M059J (cell line): ENCODE data around the gene REEP5. TPM values are rescaled to one million over a fixed set of nuclear protein-coding genes. Genes with fewer than 3 reads are reported as not detected.

Source experiments
- DNase-seq: peaks from one replicate; pipeline ENCODE4 v3.0.0-alpha.2; 2012; ENCODE audit warnings: low read depth
- total RNA-seq: library from RNA; depleted of rRNA; stranded (reverse); fragments of >200 nt; shearing (Covaris generic); gene quantifications from 2 replicates; pipeline ENCODE4 v1.2.3, GENCODE V29; 2014; rRNA removed

The REEP5 gene
- total RNA-seq, 1 experiment from 2014 or later: 38.5 TPM

DNA sequence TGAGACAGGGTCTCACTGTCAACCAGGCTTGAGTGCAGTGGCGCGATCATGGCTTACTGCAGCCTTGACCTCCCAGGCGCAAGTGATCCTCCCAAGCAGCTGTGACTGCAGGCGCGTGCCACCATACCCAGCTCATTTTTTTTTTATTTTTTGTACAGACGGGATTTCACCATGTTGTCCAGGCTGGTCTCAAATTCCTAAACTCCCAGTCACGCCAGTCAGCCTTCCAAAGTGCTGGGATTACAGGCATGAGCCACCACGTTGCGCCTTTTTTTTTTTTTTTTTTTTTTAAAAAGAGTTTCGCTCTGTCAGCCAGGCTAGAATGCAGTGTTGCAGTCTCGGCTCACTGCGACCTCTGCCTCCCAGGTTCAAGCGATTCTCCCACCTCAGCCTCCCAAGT is 88.1 kb downstream of the REEP5 start:
- DNase-seq: no peak

DNA sequence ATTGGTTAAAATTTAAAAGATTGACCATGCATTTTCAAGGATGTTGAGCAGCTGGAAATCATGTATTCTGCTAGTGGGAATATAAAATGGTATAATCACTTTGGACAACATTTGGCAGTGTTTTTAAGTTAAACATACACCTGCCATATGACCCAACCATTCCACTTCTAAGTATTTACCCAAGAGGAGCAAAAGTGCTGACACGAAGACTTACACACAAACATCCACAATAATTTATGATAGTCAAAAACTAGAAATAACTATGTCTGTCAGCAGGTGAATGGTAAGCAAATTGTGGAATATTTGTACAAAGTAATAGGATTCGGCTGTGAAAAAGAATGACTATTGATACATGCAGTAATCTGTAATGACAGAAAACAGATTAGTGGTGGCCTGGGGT is 91.6 kb downstream of the REEP5 start:
- no peak for DNase-seq

Other genes starting within 250 kb of the REEP5 start
- gene APC, start 184.3 kb downstream of the REEP5 start, total RNA-seq: 18.7 and 28.1 TPM in 2 replicates
- 110 and 166 TPM in 2 replicates for gene SRP19, start 60.9 kb downstream of the REEP5 start, total RNA-seq
- 16.8 and 27.8 TPM in 2 replicates for gene DCP2, start 54.6 kb upstream of the REEP5 start, total RNA-seq